ENCODE measurements around the gene GSTM3.

The GSTM3 gene

DNA sequence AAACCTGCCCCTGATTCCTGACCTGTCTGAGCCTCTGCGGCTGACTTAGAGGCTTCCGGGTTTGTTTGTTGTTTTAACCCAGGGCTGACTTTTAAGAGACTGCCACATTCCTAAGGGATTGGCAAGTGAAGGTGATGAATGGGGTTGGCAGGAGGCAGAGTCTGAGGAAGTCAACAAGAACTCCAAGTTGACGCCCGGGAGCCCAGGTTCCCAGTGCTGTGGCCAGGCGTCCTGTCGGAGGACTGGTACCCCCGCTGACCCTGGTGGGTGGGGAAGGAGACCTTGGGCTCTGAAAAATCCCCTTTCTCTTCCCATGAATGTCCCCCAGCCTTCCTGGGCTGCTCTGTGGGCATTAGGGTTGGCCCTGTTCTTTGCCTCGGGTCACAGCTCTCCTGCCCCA lies 42.6 kb upstream of the GSTM3 start:
- no peaks in the 10 kb centered on the region for H3K27me3 ChIP-seq (ENCODE audit: insufficient read depth, low read depth, severe bottlenecking)
- peaks cover 4% of the 10 kb centered on the region for H3K9me3 ChIP-seq (ENCODE audit: severe bottlenecking)
- TF ChIP-seq, protein P1, sequence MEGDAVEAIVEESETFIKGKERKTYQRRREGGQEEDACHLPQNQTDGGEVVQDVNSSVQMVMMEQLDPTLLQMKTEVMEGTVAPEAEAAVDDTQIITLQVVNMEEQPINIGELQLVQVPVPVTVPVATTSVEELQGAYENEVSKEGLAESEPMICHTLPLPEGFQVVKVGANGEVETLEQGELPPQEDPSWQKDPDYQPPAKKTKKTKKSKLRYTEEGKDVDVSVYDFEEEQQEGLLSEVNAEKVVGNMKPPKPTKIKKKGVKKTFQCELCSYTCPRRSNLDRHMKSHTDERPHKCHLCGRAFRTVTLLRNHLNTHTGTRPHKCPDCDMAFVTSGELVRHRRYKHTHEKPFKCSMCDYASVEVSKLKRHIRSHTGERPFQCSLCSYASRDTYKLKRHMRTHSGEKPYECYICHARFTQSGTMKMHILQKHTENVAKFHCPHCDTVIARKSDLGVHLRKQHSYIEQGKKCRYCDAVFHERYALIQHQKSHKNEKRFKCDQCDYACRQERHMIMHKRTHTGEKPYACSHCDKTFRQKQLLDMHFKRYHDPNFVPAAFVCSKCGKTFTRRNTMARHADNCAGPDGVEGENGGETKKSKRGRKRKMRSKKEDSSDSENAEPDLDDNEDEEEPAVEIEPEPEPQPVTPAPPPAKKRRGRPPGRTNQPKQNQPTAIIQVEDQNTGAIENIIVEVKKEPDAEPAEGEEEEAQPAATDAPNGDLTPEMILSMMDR (IDR thresholded peaks at IDR 0.05; ENCODE audit: low read depth, low read length): no peak
- no peak for DNase-seq
- no peak overlapping the region for H3K4me3 ChIP-seq (ENCODE audit: low read depth, low read length)
- H3K27ac ChIP-seq: no peak overlapping the region
- no peaks in the 10 kb centered on the region for H3K36me3 ChIP-seq

DNA sequence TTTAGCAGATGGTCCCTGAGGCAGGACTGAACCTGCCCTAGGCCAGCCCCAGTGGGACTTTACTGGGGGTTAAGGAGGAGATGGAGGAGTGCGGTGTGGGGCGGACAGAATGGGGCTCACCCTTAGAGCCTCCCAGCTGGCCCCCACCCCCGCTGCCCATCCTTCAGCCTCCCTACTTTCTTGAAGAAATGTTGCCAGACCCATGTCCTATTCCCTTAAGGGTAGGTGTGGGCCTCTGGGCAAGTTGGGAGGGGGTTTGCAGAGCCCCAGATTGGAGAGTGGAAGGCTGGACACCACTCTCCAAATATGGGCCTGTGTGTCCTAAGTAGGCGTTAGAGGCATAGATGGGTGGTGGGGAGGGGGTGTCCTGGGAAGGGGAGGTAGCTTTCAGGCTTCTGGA lies 42.1 kb upstream of the GSTM3 start:
- no peak for DNase-seq
- TF ChIP-seq, protein P1 (IDR thresholded peaks at IDR 0.05; ENCODE audit: low read depth, low read length): no peak
- Histone ChIP-seq H3K9me3 (ENCODE audit: severe bottlenecking) (peaks cover 4% of the 10 kb centered on the region), H3K36me3 (no peaks in the 10 kb centered on the region), H3K27ac (no peak overlapping the region), H3K4me3 (ENCODE audit: low read depth, low read length) (no peak overlapping the region), H3K27me3 (ENCODE audit: insufficient read depth, low read depth, severe bottlenecking) (no peaks in the 10 kb centered on the region)

DNA sequence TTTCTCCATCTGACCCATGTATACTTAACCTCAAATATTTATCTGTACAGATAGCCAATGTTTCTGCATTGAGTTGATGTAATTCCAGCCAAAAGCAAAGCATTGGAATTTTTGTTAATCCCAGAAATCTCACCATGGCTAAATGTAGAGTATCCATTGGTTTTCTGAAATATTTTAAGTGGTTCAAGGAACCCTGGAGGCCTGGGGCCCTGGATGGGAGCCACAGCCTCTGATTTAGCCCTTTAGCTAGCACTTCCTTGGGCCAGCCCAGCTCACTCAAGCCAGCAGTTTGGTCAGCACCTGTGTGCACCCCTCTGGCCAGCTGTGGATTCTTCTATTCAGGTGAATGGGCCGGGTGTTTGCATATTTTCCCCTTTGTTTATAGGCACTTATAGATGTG lies 41.7 kb upstream of the GSTM3 start:
- Histone ChIP-seq H3K27ac (no peak overlapping the region), H3K27me3 (ENCODE audit: insufficient read depth, low read depth, severe bottlenecking) (no peaks in the 10 kb centered on the region), H3K36me3 (no peaks in the 10 kb centered on the region), H3K4me3 (ENCODE audit: low read depth, low read length) (no peak overlapping the region), H3K9me3 (ENCODE audit: severe bottlenecking) (peaks cover 3% of the 10 kb centered on the region)
- TF ChIP-seq, protein P1 (IDR thresholded peaks at IDR 0.05; ENCODE audit: low read depth, low read length): no peak
- DNase-seq: no peak

DNA sequence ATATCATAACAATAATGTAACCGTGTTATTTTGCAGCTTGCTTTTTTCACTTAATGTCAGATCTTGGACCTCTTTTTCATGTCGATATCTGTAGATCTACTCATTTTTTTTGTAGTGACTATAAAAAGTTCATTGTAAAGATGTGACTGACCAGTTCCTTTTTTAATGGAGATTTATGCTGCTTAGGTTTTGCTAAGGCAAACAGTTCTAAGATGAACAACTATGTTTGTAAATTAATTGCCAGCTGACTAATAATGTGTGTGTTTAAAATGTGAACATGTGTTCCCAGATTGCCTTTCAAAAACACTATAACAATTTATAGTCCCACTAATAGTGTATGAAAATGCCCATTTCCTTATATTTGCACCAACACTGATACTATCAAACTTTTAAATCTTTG lies 41.0 kb upstream of the GSTM3 start:
- H3K36me3 ChIP-seq: no peaks in the 10 kb centered on the region
- DNase-seq: no peak
- no peaks in the 10 kb centered on the region for H3K9me3 ChIP-seq (ENCODE audit: severe bottlenecking)
- H3K27me3 ChIP-seq (ENCODE audit: insufficient read depth, low read depth, severe bottlenecking): no peaks in the 10 kb centered on the region
- TF ChIP-seq, protein P1 (IDR thresholded peaks at IDR 0.05; ENCODE audit: low read depth, low read length): no peak
- no peak overlapping the region for H3K27ac ChIP-seq
- no peak overlapping the region for H3K4me3 ChIP-seq (ENCODE audit: low read depth, low read length)

DNA sequence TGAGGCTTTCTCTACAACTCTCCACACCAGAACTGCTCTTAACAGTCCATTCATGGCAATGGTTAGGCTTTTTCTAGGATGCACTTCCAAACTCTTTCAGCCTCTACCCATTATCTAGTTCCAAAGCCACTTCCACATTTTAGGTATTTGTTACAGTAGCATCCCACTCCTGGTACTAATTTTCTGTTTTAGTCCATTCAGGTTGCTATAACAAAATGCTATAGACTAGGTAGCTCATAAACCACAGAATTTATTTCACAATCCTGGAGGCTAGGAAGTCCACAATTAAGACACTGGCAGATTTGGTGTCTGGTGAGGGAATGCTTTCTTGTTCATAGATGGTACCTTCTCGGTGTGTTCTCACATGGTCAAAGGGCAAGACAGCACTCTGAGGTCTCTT lies 40.1 kb upstream of the GSTM3 start:
- TF ChIP-seq, protein P1 (IDR thresholded peaks at IDR 0.05; ENCODE audit: low read depth, low read length): no peak
- Histone ChIP-seq H3K27me3 (ENCODE audit: insufficient read depth, low read depth, severe bottlenecking) (no peaks in the 10 kb centered on the region), H3K27ac (no peak overlapping the region), H3K36me3 (no peaks in the 10 kb centered on the region), H3K9me3 (ENCODE audit: severe bottlenecking) (no peaks in the 10 kb centered on the region), H3K4me3 (ENCODE audit: low read depth, low read length) (no peak overlapping the region)
- DNase-seq: no peak

DNA sequence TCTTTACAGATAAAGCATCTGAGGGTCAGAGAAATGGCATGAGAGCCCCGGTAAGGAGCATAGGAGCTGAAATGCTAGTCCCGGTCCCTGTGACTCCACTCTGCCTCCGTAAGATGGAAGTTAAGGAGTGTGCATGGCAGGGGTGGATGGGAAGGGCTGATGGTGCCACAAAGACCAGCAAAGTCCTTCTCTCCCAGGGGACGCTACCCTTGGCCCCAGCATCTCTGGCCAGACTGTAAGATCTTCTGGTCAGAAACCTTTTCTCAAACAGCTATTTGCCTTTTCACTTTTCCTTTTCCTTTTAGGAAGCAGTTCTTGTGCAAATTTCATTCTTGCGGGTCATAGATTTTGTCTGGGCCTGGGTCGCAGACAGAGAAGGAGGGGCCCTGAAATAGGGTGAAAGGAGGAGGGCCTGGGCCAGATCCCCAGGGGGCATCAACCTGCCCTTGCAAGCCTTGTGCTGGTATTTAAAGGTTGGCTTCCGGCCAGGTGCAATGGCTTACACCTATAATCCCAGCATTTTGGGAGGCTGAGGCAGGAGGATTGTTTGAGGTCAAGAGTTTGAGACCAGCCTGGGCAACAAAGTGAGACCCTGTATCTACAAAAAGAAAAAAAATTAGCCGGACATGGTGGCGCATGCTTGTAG lies 37.3 kb upstream of the GSTM3 start:
- Histone ChIP-seq H3K27me3 (ENCODE audit: insufficient read depth, low read depth, severe bottlenecking) (no peaks in the 10 kb centered on the region), H3K9me3 (ENCODE audit: severe bottlenecking) (no peaks in the 10 kb centered on the region), H3K36me3 (no peaks in the 10 kb centered on the region), H3K4me3 (ENCODE audit: low read depth, low read length) (no peak overlapping the region), H3K27ac (no peak overlapping the region)
- TF ChIP-seq, protein P1 (IDR thresholded peaks at IDR 0.05; ENCODE audit: low read depth, low read length): no peak
- no peak for DNase-seq

Measured in WERI-Rb-1 (cell line).